Sciatic nerve (tissue), 2 donors: ENCODE measurements around the gene S100A9. TPM values are rescaled to one million over a fixed set of nuclear protein-coding genes. Genes with fewer than 3 reads are reported as not detected.
A peak's percentile ranks its signal among the peaks of the same experiment; 100 is the strongest.

Source experiments
- ATAC-seq: fragments of 200-7000 bp; cut with Tn5 transposase; one replicate; pipeline ENCODE4 v1.9.1; 2020; ENCODE audit warnings: mild to moderate bottlenecking, moderate library complexity
- DNase-seq: peaks from one replicate; pipeline ENCODE4 v3.0.0-alpha.2; 2020; ENCODE audit warnings: low spot score
- intact Hi-C: fragments of 100-400 bp; cut with DNase I; formaldehyde crosslinking; loops from one replicate; pipeline ENCODE4 v1.14.2; 2022
- total RNA-seq: library from RNA; stranded (reverse); fragmentation: NEBNext Ultra II Directional; extraction: Animal tissue kit (Norgen Biotek cat#: 25700); gene quantifications from one replicate; pipeline ENCODE4 v1.2.1, GENCODE V29; 2021
- donor health status: DM: no; HTN: no; CAD: no.
- donor health status: DM: no; HTN: no; CAD: no.

The S100A9 gene
- total RNA-seq, 1 donor from 2014 or later: 225 TPM

DNA sequence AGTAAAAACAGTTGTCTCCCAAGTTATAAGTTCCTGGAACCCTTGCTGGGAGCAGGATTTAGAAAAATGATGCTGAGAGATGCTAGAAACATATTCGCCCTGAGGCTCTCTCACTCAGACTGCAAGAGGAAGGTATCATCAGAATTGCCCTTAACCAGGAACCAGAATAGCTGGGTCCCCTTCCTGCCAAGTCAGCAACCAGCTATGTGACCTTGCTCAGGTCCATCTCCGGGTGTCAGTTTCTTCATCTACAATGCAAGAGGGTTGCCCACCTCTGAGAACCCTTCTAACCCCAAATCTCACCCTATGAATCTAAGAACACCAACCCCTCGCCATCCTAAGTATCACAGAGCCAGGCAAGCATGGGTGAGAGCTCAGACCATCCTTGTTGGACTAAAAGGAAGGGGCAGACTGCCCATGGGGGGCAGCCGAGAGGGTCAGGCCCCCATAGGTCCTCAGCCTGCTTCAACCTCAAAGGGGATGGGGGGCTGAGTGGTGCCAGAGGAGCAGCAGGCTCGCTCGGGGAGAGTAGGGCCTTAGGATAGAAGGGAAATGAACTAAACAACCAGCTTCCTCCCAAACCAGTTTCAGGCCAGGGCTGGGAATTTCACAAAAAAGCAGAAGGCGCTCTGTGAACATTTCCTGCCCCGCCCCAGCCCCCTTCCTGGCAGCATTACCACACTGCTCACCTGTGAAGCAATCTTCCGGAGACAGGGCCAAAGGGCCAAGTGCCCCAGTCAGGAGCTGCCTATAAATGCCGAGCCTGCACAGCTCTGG lies 390 bp upstream of the S100A9 start:
- DNase-seq: no peak
- intact Hi-C loops: no loop called here
- ATAC-seq: peak; percentile 38

DNA sequence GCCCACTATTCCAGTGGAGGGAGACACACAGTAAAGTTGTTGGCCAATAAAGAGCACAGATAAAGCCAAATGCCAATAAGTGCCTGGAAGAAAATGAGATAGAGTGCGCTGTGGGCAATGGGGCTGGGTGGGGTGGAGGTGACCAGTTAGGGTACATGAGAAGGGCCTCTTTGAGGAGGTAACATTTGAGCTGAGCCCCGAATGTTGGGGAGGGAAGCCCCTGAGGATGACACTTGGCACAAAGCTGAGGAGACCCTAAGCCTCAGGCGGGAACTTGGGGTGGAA lies 979 bp downstream of the S100A9 start:
- intact Hi-C loops: no loop called here
- ATAC-seq: no peak
- DNase-seq: no peak

DNA sequence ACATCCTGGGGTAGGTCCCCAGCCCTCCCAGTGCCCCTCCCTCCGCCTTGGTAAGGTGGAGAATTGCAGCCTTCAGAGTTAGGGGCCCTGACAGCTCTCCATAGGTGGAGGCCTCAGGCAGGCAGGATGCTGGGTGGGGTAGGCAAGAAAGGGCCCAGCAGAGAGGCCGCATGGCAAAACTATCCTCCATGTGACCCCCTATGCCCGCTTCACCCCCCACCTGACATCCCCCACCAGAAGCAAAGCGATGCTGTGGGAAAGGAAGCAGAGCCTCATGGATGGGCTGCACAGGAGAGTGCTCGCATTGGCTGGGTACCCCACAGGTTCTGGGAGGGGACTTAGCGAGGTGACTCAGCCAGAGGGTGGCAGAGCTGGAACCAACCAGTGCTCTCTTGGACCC lies 1.6 kb downstream of the S100A9 start:
- ATAC-seq (no peak), DNase-seq (no peak)
- intact Hi-C loops: no loop called here

DNA sequence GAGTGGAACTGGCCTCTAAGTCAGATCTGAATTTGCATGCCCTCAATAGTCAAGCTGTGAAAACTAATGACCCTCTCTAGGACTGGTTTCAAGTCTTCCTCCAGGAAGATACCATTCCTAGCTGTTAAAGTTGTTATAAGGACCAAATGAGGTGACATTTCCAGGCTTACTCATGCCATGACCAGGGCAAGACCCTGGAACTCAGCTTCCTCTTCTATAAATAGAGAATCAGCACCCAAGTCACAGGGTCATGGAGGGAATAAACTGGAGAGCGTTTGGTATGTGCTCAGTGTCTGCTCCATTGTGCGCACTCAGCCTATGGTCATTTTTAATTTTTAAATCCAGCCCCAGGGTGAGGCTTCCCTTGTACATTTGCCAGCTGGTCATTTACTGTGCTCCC lies 2.5 kb downstream of the S100A9 start:
- DNase-seq (no peak), ATAC-seq (no peak)
- intact Hi-C loops: no loop called here

DNA sequence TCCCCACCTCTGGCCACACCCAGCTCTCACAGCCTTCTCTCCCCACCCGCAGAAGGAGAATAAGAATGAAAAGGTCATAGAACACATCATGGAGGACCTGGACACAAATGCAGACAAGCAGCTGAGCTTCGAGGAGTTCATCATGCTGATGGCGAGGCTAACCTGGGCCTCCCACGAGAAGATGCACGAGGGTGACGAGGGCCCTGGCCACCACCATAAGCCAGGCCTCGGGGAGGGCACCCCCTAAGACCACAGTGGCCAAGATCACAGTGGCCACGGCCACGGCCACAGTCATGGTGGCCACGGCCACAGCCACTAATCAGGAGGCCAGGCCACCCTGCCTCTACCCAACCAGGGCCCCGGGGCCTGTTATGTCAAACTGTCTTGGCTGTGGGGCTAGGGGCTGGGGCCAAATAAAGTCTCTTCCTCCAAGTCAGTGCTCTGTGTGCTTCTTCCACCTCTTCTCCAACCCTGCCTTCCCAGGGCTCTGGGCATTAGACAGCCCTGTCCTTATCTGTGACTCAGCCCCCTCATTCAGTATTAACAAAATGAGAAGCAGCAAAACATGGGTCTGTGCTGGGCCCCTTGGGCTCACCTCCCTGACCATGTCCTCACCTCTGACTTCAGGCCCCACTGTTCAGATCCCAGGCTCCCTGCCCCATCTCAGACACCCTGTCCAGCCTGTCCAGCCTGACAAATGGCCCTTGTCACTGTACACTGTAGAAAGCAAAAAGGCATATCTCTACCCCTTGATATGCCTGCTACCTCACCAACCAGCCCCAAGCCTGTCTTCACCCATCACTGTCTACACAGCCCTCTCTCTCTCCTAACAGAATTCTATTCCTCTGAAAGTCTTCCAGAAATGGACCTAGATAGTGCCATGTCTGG lies 3.2 kb downstream of the S100A9 start:
- intact Hi-C loops: no loop called here

DNA sequence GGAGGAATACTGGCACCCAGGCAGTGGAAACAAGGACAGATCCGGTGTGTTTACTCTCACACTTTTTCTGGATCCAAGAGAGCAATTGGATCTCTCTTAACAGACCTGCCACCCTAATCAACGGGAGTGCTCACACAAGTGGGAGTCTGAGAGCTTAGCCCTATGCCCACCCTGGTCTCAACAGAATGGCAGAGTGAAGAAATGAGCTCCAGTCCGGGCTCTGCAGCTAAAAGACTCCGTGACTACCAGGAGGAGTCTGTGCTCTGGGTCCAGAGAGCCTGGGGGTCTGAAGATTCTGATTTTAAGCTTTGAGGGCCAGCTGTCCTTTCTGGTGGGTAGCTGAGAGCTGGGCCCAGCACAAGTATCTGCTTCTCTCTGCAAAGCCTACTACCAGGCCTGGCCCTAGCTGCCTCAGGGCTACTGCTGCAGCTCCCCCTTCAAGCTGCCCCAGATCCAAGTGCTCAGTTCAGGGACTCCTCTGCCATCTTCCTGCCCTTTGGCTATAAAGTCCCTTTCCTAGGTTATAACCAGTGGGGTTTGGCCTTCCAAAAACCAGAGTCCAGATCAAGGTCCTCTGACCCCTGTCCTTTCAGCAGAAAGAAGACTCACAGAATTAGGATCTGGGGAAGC lies 3.9 kb downstream of the S100A9 start:
- intact Hi-C loops: no loop called here
- DNase-seq: no peak
- no peak for ATAC-seq

More for the DNA sequence above, 3.2 kb downstream of the S100A9 start:
- no peak for DNase-seq
- ATAC-seq: no peak

DNA sequence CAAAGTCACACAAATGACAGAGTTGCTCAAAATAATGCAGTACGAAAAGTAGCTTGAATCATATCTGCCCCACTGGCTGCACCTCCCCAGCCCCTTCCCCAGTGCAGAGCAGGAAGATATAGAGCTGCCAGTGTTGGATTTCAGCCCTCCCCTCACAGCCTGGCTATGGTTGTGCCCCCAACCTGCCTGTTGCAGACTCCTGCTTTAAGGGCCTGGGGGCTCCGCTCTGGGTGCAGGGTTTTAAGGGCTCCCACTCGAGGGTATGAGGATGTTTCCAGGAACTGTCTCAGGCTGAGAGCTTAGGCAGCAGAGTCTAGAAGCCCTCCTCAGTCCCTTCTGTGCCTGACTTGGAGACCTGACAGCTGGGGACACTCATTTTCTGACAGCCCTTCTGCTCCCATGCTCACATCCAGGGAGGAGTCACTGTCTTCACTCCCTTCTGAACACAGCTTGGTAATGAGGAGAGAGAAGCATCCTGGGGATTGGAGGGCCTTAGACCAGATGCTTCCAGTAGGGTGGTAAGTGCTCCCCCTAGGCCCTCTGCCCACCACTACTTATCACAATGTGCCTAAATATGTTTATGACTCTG lies 4.6 kb downstream of the S100A9 start:
- ATAC-seq: no peak
- no peak for DNase-seq
- intact Hi-C loops: no loop called here

DNA sequence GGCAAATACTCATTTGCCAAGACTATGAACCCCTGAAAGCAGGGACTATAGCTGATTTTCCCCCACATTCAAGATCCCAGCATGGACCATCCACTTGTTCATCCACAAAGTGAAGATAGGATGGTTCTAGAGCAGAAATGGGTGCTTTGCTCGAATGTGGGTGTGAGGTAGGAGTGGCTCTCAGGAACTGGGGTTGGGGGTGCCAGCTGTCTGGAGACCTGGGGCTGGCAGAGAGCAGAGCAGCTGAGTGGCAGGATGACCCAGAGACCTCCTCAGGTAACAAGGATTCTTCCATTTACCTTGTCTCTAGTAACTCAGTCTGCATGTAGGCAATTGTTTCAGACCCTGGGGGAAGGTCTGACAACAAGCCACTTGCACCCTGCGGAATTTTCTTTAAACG lies 6.0 kb downstream of the S100A9 start:
- ATAC-seq: no peak
- intact Hi-C loops: no loop called here
- DNase-seq: no peak

DNA sequence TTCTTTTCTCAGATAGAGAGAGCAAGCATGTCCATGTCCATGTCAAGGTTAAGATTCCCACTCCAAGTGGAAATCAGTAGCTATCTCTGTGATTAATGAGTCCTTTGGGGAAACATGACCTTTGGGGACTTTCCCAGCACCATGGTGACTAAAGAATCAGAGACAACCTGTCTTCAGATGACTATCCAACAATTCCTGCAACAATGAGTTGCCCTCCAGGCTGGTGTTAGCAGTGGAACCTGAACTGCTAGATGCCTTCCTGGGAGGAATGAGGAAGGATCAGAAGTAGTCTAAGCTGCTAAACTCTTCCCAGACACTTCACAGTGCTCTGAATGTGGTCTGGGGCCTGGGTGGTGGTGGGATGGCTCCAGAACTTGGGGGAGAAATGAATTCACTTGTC lies 6.5 kb downstream of the S100A9 start:
- ATAC-seq (no peak), DNase-seq (no peak)
- intact Hi-C loops: no loop called here

DNA sequence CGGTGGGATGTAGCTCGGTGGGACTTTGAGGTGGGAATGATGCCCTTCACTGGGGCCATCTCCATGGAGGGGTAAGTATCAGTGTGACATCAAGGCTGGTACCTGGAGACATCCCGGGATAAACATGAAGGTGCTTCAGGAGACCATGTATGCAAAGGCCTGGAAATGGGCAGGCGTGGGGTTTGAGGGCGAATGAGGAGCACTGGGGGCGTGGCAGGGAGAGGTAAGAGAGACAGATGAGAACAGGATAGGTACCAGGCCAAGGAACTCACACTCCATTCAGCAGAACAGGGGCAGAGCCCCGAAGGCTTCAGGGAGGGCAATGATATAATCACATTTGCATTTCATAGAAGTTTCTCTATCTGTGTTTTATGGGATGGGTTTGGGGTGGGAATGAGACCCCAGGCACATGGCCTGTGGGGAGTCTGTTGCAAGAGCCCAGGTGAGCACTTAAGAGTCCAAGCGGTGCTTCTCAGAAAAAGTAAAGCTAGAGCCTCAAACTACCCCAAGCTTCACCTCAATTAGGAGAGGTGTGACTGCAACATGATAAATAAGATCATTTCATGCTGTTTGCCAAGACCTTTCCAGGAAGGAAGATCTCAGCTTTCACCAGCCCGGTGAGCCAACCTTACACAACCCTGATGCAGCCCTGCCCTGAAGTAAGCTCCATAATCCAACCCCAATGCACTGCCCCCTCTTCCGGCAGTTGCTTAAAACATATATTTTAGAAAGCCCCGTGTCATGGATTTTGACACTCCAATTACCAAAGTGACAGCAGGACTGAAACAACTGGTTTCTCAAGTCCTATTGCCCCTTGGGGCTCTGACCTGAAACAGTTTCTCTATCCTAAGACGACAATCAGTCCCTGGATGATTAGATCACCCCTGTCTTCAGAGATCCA lies 7.4 kb downstream of the S100A9 start:
- intact Hi-C loops: no loop called here
- DNase-seq (no peak), ATAC-seq (no peak)

DNA sequence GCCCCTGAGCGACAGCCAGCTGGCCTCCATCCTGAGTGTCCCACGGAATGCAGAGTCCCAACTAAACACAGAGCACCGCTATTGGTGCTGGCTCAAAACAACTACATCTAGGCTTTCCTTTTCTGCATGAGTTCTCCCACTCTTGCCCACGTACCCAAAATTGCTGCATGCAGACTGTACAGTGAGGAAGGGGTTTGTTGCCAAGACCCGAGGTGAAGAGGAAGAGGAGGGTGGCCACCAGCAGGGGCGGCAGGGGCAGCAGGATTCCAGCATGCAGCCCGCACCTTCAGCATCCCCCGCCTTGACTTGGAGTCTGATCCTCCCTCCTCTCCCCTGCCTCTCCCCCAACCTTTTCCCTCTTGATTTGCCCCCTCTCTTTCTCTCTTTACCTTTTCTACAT lies 8.0 kb downstream of the S100A9 start:
- intact Hi-C loops: no loop called here
- ATAC-seq: no peak
- no peak for DNase-seq

DNA sequence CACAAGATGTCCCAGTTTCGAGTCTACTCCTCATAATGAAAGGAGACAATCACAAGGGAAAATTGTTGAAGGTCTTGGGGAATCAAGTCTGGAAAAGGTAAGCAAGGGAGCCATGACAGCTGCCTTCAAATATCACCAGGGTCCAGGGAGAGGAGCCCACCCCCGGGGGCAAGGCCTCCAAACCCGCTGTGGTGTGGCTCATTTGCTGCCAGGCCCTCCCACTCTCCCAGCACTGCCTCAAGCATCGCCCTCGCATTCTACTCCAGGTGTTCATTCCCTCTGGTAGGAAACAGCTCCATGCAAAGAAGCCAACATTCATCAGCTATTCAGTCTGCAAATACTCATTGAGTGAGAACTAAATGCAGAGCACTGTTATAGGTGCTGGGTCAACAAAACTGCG lies 8.6 kb downstream of the S100A9 start:
- intact Hi-C loops: no loop called here
- no peak for ATAC-seq
- DNase-seq: no peak

DNA sequence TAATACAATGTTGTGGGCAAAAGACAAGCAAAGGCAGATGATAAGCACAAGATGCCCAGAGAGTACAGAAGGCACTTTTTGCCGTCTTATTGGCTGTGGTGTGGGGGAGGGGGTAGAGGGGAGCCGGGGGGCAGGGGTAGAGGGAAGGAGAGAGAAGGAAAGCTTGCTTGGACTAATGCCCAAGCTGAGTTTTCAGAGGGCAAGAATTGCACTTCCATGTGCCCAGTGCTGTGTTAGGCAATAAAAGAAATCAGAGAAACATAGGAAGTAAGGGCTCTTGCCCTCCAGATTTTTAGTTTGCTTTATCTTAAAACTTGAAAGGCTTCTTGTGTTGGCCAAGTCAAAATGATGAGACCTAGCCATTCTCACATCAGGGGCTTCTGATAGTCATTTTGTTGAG lies 9.4 kb downstream of the S100A9 start:
- ATAC-seq (peak; percentile 56), DNase-seq (no peak)
- intact Hi-C loops: no loop called here

DNA sequence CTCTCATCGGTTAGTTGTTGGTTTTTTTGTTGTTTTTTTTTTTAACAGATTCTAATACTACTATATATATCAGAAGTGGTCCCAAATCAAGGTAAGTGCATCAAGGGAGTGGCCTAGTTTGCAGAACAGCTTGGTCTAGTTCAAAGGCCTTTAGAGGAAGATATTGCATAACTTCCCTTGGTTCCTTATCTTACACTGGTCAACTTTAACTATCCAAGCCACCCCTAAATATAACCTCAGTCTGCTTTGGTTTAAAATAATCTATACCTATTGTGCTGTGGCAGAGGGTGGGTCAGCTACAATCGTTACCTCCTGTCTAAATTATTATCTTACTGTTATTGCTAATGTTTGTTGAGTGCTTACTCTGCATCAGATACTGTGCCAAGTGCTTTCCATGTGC lies 10.8 kb downstream of the S100A9 start:
- ATAC-seq: no peak
- DNase-seq: no peak
- intact Hi-C loops: no loop called here

DNA sequence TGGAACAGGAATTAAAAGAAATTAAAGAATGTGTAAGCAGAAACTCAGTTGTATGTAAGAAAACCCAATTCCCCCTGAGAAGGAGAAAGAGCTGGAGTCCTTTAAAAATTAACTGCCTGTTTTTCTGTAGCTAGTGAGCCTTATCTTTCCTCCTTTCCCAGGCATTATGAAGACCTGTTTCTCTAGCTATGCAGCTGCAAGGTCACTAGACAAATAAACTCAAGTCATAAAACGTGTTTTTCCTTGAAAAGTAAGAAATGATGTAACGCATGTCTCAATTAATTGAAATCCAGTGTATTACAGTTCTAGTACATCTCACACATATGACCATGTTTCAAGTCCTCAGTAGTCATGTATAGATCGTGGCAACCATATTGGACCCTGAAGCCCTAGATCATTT lies 12.5 kb downstream of the S100A9 start:
- no peak for ATAC-seq
- intact Hi-C loops: no loop called here
- no peak for DNase-seq

DNA sequence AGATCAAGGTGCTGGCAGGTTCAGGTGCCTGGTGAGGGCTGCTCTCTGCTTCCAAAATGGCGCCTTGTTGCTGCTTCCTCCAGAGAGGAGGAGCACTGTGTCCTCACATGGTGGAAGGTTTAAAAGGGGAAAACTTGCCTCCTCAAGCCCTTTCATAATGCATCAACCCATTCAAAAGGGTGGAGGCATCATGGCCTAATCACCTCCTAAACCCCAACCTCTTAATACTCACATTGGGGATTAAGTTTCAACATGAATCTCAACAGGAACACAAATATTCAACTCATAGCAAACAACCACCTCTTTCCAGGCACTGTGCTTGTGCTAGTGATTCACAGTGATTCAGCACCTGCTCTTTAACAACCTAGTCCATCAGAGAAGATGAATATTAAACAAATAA lies 13.6 kb downstream of the S100A9 start:
- DNase-seq (no peak), ATAC-seq (no peak)
- intact Hi-C loops: no loop called here

DNA sequence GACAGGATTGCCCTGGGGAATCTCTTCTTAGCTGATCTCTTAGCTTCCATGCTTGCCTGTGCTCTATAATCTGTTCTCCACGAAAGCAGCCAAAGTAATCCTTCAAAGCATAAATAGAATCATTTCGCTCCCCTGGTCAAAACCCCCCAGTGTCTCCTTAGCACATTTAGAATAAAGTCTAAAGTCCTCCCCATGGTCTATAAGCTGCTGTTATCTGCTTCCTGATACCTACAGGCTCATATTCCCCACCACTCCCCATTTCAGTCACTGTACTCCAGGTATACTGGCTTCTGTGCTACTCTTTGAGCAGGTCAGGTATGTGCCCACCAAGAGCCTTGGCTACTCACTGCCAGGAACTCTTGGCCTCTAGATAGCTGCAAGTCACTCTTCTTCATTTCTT lies 14.9 kb downstream of the S100A9 start:
- no peak for ATAC-seq
- intact Hi-C loops: no loop called here
- no peak for DNase-seq

DNA sequence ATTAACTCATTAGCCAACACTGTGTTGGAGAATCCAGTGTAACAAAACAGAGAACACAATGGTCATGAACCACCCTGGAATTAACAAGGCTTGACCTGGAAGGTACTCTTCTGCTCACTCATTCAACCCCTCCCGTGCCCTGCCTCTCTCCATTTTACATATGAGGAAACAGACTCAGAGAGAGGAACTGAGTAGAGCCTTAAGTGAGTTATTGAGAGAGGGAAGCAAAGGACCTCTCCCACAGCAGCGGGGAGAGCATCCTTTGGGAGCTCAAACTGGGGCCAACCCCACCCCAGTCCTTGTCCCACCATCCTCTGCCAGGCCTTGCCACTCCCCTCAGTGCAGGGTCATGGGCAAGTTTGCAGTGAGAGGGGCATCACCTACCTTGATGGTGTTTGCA lies 16.4 kb downstream of the S100A9 start:
- ATAC-seq (no peak), DNase-seq (no peak)
- intact Hi-C loops: no loop called here

DNA sequence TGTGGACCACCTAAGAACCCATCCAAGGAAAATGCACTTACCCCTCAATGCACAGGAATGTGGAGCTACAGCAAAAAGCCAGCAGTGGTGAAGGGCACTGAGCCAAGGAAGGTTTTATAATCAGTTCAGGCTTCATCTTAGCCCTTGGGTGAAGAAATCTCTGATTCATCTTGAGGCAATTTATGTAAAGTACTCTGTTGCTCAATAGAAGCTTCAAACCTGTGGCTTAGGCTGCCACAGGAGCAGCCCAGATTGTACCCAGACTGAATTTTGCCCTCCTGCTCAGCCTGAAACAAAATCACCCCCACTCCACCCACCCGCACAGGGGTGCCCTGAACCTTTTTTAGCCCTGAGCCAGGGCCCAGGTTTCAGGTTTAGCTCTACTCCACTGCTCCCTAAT lies 17.9 kb downstream of the S100A9 start, which contains the start of gene S100A12:
Gene S100A12 (minus strand): TSS at position 111 of the 400 bp plus-strand sequence. CDS start 1,029 bp downstream, outside the sequence.
- ATAC-seq (no peak), DNase-seq (no peak)
- intact Hi-C loops: no loop called here
